Left lung (tissue), 10 donors: ENCODE results near the gene RASGRF2. TPM values are rescaled to one million over a fixed set of nuclear protein-coding genes. Genes with fewer than 3 reads are reported as not detected.

ENCODE experiments used
- ATAC-seq: fragments of 200-7000 bp; cut with Tn5 transposase; one replicate; pipeline ENCODE4 v1.9.1; 2020; ENCODE audit warnings: moderate library complexity
- DNase-seq, 4 donors: peaks; one replicate each; pipeline ENCODE4 v3.0.0-alpha.2; 2013 to 2020
- H3K27ac ChIP-seq, 2 donors: fragments of 200-600 bp; sonication (generic) in 1 of 2; one replicate each; pipeline versions ENCODE4 v1.5.0 to v1.8.0; 2020 to 2021
- H3K27me3 ChIP-seq, 2 donors: fragments of 200-600 bp; sonication (generic) in 1 of 2; one replicate each; pipeline versions ENCODE4 v1.5.0 to v1.8.0; 2020 to 2021
- H3K36me3 ChIP-seq, 2 donors: fragments of 200-600 bp; sonication (generic) in 1 of 2; one replicate each; pipeline versions ENCODE4 v1.5.0 to v1.8.0; 2020 to 2021
- H3K4me1 ChIP-seq, 2 donors: fragments of 200-600 bp; one replicate each; pipeline ENCODE4 v1.8.0; 2021
- H3K4me3 ChIP-seq, 2 donors: fragments of 200-600 bp; sonication (generic) in 1 of 2; one replicate each; pipeline versions ENCODE4 v1.5.0 to v1.8.0; 2020 to 2021; ENCODE audit warnings: mild to moderate bottlenecking in 1 of 2
- H3K9me3 ChIP-seq, 2 donors: fragments of 200-600 bp; sonication (generic) in 1 of 2; one replicate each; pipeline versions ENCODE4 v1.5.0 to v1.8.0; 2020 to 2021
- CTCF ChIP-seq, 2 donors: fragments of 200-600 bp; sonication (generic) in 1 of 2; IDR thresholded peaks; one replicate each; pipeline versions ENCODE4 v1.5.0 to v1.8.0; 2021; ENCODE audit warnings: antibody characterized with exemption in 2 of 2
- intact Hi-C, 2 donors: fragments of 100-400 bp; cut with DNase I; formaldehyde crosslinking; loops; one replicate each; pipeline versions ENCODE4 v1.11.2 to v1.14.2; 2022
- polyA plus RNA-seq, 6 donors: library from polyadenylated mRNA; unstranded; fragments of 120-200 nt; gene quantifications; one replicate each; pipeline ENCODE4 v1.2.1, GENCODE V29; 2013; ENCODE audit not compliant: insufficient read length in 6 of 6
- total RNA-seq, 2 donors: library from RNA; stranded (reverse); fragmentation: NEBNext Ultra II Directional; extraction: Animal tissue kit (Norgen Biotek cat#: 25700); gene quantifications; one replicate each; pipeline ENCODE4 v1.2.1, GENCODE V29; 2021
- donor health status: DM: no; HTN: yes; CAD: no.
- donor health status: DM: no; HTN: no; CAD: no.

RASGRF2 gene
- total and polyA plus RNA-seq, 8 donors = 1.3 to 7.5 (median 2.8) TPM

- Histone ChIP-seq H3K27me3 (no peaks in the 10 kb centered on the region), H3K36me3 (no peaks in the 10 kb centered on the region), H3K4me1 (no peaks in the 10 kb centered on the region), H3K27ac (no peak overlapping the region), H3K9me3 (no peaks in the 10 kb centered on the region), H3K4me3 (no peak overlapping the region)
- TF ChIP-seq CTCF (IDR thresholded peaks at IDR 0.05) = no peak
- DNase-seq = no peak
- intact Hi-C loops = loop anchor here in 1 of 2 donors (10.0 kb wide), 1 partner anchor 496 kb away; no protein-coding TSS in a partner anchor
- ATAC-seq = no peak
Measured at GRCh38 chr5:81180780-81181460, 220.8 kb downstream of the RASGRF2 start.

GRCh38 chr5:81181576-81182316 lies 221.6 kb downstream of the RASGRF2 start:
- DNase-seq (no peak), ATAC-seq (no peak)
- TF ChIP-seq CTCF (IDR thresholded peaks at IDR 0.05) = no peak
- Histone ChIP-seq H3K27me3 (no peaks in the 10 kb centered on the region), H3K27ac (no peak overlapping the region), H3K4me1 (no peaks in the 10 kb centered on the region), H3K4me3 (no peak overlapping the region), H3K9me3 (no peaks in the 10 kb centered on the region), H3K36me3 (no peaks in the 10 kb centered on the region)
- intact Hi-C loops = loop anchor here in 1 of 2 donors (10.0 kb wide), 1 partner anchor 497 kb away; no protein-coding TSS in a partner anchor

- Histone ChIP-seq H3K27me3 (no peaks in the 10 kb centered on the region), H3K4me1 (no peaks in the 10 kb centered on the region), H3K4me3 (no peak overlapping the region), H3K9me3 (no peaks in the 10 kb centered on the region), H3K27ac (no peak overlapping the region), H3K36me3 (no peaks in the 10 kb centered on the region)
- ATAC-seq (no peak), DNase-seq (no peak)
- no peak for TF ChIP-seq CTCF (IDR thresholded peaks at IDR 0.05)
- intact Hi-C loops = loop anchor here in 1 of 2 donors (10.0 kb wide), 1 partner anchor 498 kb away; no protein-coding TSS in a partner anchor
Measured at GRCh38 chr5:81182396-81183390, 222.5 kb downstream of the RASGRF2 start.

GRCh38 chr5:81183811-81184748 lies 223.9 kb downstream of the RASGRF2 start:
- H3K27ac ChIP-seq = no peak overlapping the region
- H3K27me3 ChIP-seq = no peaks in the 10 kb centered on the region
- TF ChIP-seq CTCF (IDR thresholded peaks at IDR 0.05) = no peak
- no peaks in the 10 kb centered on the region for H3K36me3 ChIP-seq
- no peaks in the 10 kb centered on the region for H3K4me1 ChIP-seq
- no peak for ATAC-seq
- H3K4me3 ChIP-seq = no peak overlapping the region
- intact Hi-C loops = loop anchor here in 1 of 2 donors (10.0 kb wide), 1 partner anchor 499 kb away; no protein-coding TSS in a partner anchor
- no peaks in the 10 kb centered on the region for H3K9me3 ChIP-seq
- no peak for DNase-seq
